ENCODE measurements around the gene ARNT2.

ARNT2 gene

GRCh38 chr15:80604583-80605575, 200.7 kb downstream of the ARNT2 start:
- no peak for DNase-seq

GRCh38 chr15:80605591-80606150, 201.5 kb downstream of the ARNT2 start:
- no peak for DNase-seq

GRCh38 chr15:80606511-80607071, 202.4 kb downstream of the ARNT2 start:
- no peak for DNase-seq

GRCh38 chr15:80607287-80607980, 203.3 kb downstream of the ARNT2 start:
- no peak for DNase-seq

- DNase-seq = no peak
Measured at GRCh38 chr15:80608688-80609087, 204.5 kb downstream of the ARNT2 start.

- DNase-seq = no peak
Measured at GRCh38 chr15:80609091-80609490, 204.9 kb downstream of the ARNT2 start.

- no peak for DNase-seq
Measured at GRCh38 chr15:80609512-80609946, 205.3 kb downstream of the ARNT2 start.

GRCh38 chr15:80611543-80612080, 207.4 kb downstream of the ARNT2 start:
- no peak for DNase-seq

- no peak for DNase-seq
Measured at GRCh38 chr15:80612118-80612823, 208.1 kb downstream of the ARNT2 start.

GRCh38 chr15:80613762-80614365, 209.7 kb downstream of the ARNT2 start:
- DNase-seq = no peak

- DNase-seq = no peak
Measured at GRCh38 chr15:80614711-80615360, 210.7 kb downstream of the ARNT2 start.

GRCh38 chr15:80615361-80615736, 211.2 kb downstream of the ARNT2 start:
- no peak for DNase-seq

GRCh38 chr15:80615783-80616391, 211.7 kb downstream of the ARNT2 start:
- DNase-seq = no peak

- no peak for DNase-seq
Measured at GRCh38 chr15:80618685-80619400, 214.7 kb downstream of the ARNT2 start.

GRCh38 chr15:80619680-80620079, 215.5 kb downstream of the ARNT2 start:
- no peak for DNase-seq

GRCh38 chr15:80620141-80620540, 216.0 kb downstream of the ARNT2 start:
- DNase-seq = no peak

- DNase-seq = no peak
Measured at GRCh38 chr15:80620931-80621330, 216.7 kb downstream of the ARNT2 start.

- DNase-seq = no peak
Measured at GRCh38 chr15:80626643-80627120, 222.5 kb downstream of the ARNT2 start.

GRCh38 chr15:80629355-80629754, 225.2 kb downstream of the ARNT2 start:
- no peak for DNase-seq

- DNase-seq = no peak
Measured at GRCh38 chr15:80630981-80631380, 226.8 kb downstream of the ARNT2 start.

Measured in stimulated activated CD4-positive, alpha-beta T cell treated with anti-CD3 and anti-CD28 coated beads, Interleukin-4, amount 100 ng/mL, for 4 hours (primary cell).